22Rv1 (cell line): ENCODE results near the gene HAUS6.

Experiments used
- CTCF ChIP-seq: fragments of 450-650 bp; IDR thresholded peaks from 2 replicates; pipeline ENCODE4 v1.5.1; 2017; ENCODE audit warnings: mild to moderate bottlenecking
- ZFX ChIP-seq: fragments of 450-650 bp; IDR thresholded peaks from 2 replicates; pipeline ENCODE4 v1.6.1; 2017; ENCODE audit warnings: antibody characterized with exemption, borderline replicate concordance

GRCh38 chr9:19102181-19102630, 498 bp downstream of the HAUS6 start:
- no peak for TF ChIP-seq CTCF
- TF ChIP-seq ZFX, result no peak
